Uterine smooth muscle cell (primary cell): ENCODE results near the gene RCCD1. TPM values are rescaled to one million over a fixed set of nuclear protein-coding genes. Genes with fewer than 3 reads are reported as not detected.

Source experiments
- total RNA-seq: library from RNA; depleted of rRNA; stranded (reverse); fragments of >200 nt; gene quantifications from 2 replicates; pipeline ENCODE4 v1.2.3, GENCODE V29; 2014

The RCCD1 gene
- 18.3 and 19.1 TPM in 2 replicates for total RNA-seq

GRCh38 chr15:90954712-90955623 lies at the start of gene RCCD1:
TSS of gene RCCD1 (plus strand) at chr15:90954884. CDS start at chr15:90956735, 1,851 bp downstream.

DNA sequence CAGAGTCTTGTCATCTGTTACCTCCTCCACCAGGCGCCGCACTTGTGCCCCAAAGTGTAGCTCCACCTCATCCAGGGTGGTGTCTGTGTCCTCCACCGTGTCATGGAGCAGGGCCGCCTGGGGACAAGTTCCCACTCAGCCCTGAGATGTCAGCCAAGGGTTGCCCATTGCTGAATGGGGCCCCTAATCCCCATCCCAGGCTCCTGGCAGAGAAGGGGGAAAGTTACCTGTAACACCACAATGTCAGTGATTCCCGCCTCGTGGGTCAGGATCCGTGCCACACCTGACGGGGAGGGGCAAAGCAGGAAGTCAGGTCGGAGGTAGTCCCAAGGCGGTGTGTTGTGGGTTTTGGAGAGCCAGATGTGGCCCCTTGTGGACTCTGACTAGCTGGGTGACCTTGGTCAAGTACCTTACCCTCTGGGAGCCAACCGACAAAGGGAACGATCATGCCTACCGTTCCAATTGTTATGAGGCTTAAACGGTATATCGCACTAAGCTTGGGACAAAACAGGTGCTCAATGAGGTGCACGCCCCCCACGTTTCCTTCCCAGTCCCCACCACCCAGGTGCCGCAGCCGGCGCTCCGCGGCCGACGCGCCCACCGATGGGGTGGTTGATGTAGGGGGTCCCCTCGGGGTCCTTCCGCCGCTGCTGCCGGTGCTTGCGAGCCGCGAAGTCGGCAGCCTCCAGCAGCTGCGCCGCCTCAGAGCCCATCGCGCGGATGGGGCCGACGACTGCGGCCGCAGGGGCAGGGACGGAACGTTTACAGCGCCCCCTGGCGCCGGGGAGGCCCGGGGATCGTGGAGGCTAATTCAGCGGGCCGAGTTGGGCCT lies 22.6 kb upstream of the RCCD1 start, which contains the start of gene HDDC3:
Gene HDDC3 (minus strand): TSS at position 722 of the 832 bp plus-strand sequence. CDS start 9 bp downstream, at position 713.

DNA sequence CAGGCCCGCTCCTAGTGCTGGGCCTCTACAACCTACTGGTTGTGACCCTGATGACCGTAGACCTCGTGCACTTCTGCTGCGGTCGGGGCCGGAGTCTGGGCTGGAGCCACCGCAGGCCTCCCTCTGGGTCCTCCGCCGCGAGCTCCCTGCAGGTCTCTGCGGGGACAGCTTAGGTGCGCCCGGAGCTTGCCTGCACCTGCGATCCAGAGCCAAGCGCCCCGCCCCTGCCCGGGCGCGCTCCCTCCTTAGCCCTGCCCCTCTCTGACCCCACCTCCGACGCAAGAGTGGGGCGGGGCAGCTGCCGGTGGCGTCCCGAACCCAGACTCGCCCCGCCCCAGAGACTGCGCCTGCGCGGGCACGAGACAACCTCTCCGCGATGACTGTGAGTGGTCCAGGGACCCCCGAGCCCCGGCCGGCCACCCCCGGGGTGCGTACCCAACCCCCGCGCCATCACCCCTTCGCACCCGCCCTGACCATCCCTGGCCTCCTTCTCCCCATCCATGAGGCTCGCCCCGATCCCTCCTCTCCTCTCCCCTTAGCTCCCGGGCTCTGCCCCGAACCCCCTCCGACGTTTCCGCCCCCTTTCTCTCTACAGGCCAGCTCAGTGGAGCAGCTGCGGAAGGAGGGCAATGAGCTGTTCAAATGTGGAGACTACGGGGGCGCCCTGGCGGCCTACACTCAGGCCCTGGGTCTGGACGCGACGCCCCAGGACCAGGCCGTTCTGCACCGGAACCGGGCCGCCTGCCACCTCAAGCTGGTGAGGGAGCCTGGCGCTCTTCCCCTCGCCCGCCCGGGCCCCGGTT lies 19.5 kb upstream of the RCCD1 start, which contains the start of gene UNC45A:
Gene UNC45A (plus strand): TSS at position 337 of the 803 bp plus-strand sequence. CDS start 40 bp downstream, at position 377.

GRCh38 chr15:90994417-90995311 lies 40.0 kb downstream of the RCCD1 start, which contains the start of gene PRC1:
TSS of gene PRC1 (minus strand) at chr15:90994535. CDS start at chr15:90994417, 118 bp downstream.

Other genes starting within 250 kb of the RCCD1 start
- 1.7 and 9.7 TPM in 2 replicates for gene BLM, start 237.5 kb upstream of the RCCD1 start, total RNA-seq
- 38.5 and 44.5 TPM in 2 replicates for gene FURIN, start 86.3 kb upstream of the RCCD1 start, total RNA-seq
- gene FES, start 70.4 kb upstream of the RCCD1 start, total RNA-seq: 33.5 and 38.1 TPM in 2 replicates
- gene MAN2A2, start 51.6 kb upstream of the RCCD1 start, total RNA-seq: 13.6 and 15.5 TPM in 2 replicates
- gene HDDC3, start 22.3 kb upstream of the RCCD1 start, total RNA-seq: 18.2 and 20.5 TPM in 2 replicates
- gene UNC45A, start 19.6 kb upstream of the RCCD1 start, total RNA-seq: 106 and 115 TPM in 2 replicates
- gene PRC1, start 39.7 kb downstream of the RCCD1 start, total RNA-seq: 106 and 489 TPM in 2 replicates
- gene VPS33B, start 67.7 kb downstream of the RCCD1 start, total RNA-seq: 13.5 and 14.6 TPM in 2 replicates
- gene SV2B, start 145.4 kb downstream of the RCCD1 start, total RNA-seq: under 0.01 and 0.12 TPM in 2 replicates